Measurements from ENCODE around the gene HDAC2. TPM values are rescaled to one million over a fixed set of nuclear protein-coding genes. Genes with fewer than 3 reads are reported as not detected.

HDAC2 gene
- polyA plus RNA-seq, 3 donors: 29.6 to 67.7 (median 54.6) TPM

GRCh38 chr6:113953346-113953745 is 17.6 kb downstream of the HDAC2 start:
- peaks cover 10% of the 10 kb centered on the region for H3K79me2 ChIP-seq (ENCODE audit: insufficient read depth, low read length)
- Mint-ChIP-seq H3K27me3 (ENCODE audit: low read depth in 3 of 3) (no peaks in the 10 kb centered on the region), H3K27ac (no peak overlapping the region), H3K9me3 (no peaks in the 10 kb centered on the region), H3K4me1 (no peaks in the 10 kb centered on the region), H3K4me3 (no peak overlapping the region), H3K36me3 (peaks cover 60 to 81% of the 10 kb centered on the region in 2 donors)
- no peaks in the 10 kb centered on the region for H3K27me3 ChIP-seq (ENCODE audit: control insufficient read depth in 2 of 2, insufficient read depth in 2 of 2, low read length in 2 of 2)
- no peak overlapping the region for H3K9ac ChIP-seq (ENCODE audit: insufficient read depth, low read length, poor library complexity, severe bottlenecking)
- intact Hi-C loops (cut with micrococcal nuclease): no loop called here
- H3K27ac ChIP-seq (ENCODE audit: low read depth in 1 of 2, low read length in 2 of 2): no peak overlapping the region
- no peak overlapping the region for H2AFZ ChIP-seq (ENCODE audit: insufficient read depth, low read depth, low read length, poor library complexity, severe bottlenecking)
- H3K4me1 ChIP-seq (ENCODE audit: control insufficient read depth in 1 of 2, insufficient read depth in 2 of 2, low read length in 2 of 2): no peaks in the 10 kb centered on the region
- DNase-seq: no peak
- peaks cover 9% of the 10 kb centered on the region for H4K20me1 ChIP-seq (ENCODE audit: insufficient read depth, low read length)
- H3K36me3 ChIP-seq (replicated peaks in 1 of 2; ENCODE audit: control insufficient read depth in 1 of 2, insufficient read depth in 2 of 2, low read length in 2 of 2): peaks cover 50 to 99% of the 10 kb centered on the region in 2 donors
- H3K4me2 ChIP-seq (replicated peaks; ENCODE audit: extremely low read depth, low read length, poor library complexity, severe bottlenecking): no peak overlapping the region
- no peak for TF ChIP-seq CTCF (IDR thresholded peaks at IDR 0.05)
- H3K4me3 ChIP-seq (replicated peaks in 1 of 3; ENCODE audit: low read depth in 2 of 3, low read length in 3 of 3): no peak overlapping the region
- no peaks in the 10 kb centered on the region for H3K9me3 ChIP-seq (replicated peaks in 1 of 2; ENCODE audit: control insufficient read depth in 1 of 2, insufficient read depth in 1 of 2, low read length in 2 of 2)

GRCh38 chr6:113949499-113949898 is 21.4 kb downstream of the HDAC2 start:
- Mint-ChIP-seq H3K36me3 (peaks cover 57 to 69% of the 10 kb centered on the region in 2 donors), H3K27ac (no peak overlapping the region), H3K27me3 (ENCODE audit: low read depth in 3 of 3) (no peaks in the 10 kb centered on the region), H3K9me3 (no peaks in the 10 kb centered on the region), H3K4me3 (no peak overlapping the region), H3K4me1 (no peaks in the 10 kb centered on the region)
- Histone ChIP-seq H3K9me3 (replicated peaks in 1 of 2; ENCODE audit: control insufficient read depth in 1 of 2, insufficient read depth in 1 of 2, low read length in 2 of 2) (no peaks in the 10 kb centered on the region), H3K79me2 (ENCODE audit: insufficient read depth, low read length) (no peaks in the 10 kb centered on the region), H3K36me3 (replicated peaks in 1 of 2; ENCODE audit: control insufficient read depth in 1 of 2, insufficient read depth in 2 of 2, low read length in 2 of 2) (peaks cover 63 to 94% of the 10 kb centered on the region in 2 donors), H3K27ac (ENCODE audit: low read depth in 1 of 2, low read length in 2 of 2) (no peak overlapping the region), H3K27me3 (ENCODE audit: control insufficient read depth in 2 of 2, insufficient read depth in 2 of 2, low read length in 2 of 2) (no peaks in the 10 kb centered on the region), H3K4me2 (replicated peaks; ENCODE audit: extremely low read depth, low read length, poor library complexity, severe bottlenecking) (no peak overlapping the region), H3K9ac (ENCODE audit: insufficient read depth, low read length, poor library complexity, severe bottlenecking) (no peak overlapping the region), H2AFZ (ENCODE audit: insufficient read depth, low read depth, low read length, poor library complexity, severe bottlenecking) (no peak overlapping the region), H4K20me1 (ENCODE audit: insufficient read depth, low read length) (no peaks in the 10 kb centered on the region), H3K4me1 (ENCODE audit: control insufficient read depth in 1 of 2, insufficient read depth in 2 of 2, low read length in 2 of 2) (no peaks in the 10 kb centered on the region), H3K4me3 (replicated peaks in 1 of 3; ENCODE audit: low read depth in 2 of 3, low read length in 3 of 3) (no peak overlapping the region)
- no peak for TF ChIP-seq CTCF (IDR thresholded peaks at IDR 0.05)
- intact Hi-C loops (cut with micrococcal nuclease): no loop called here
- WGBS (ENCODE audit: insufficient coverage): 94% methylated on average over 5 of the region's 8 CpGs
- DNase-seq: no peak
